CD4-positive, alpha-beta T cell treated with Interleukin-15 for 4 hours (primary cell): ENCODE data around the gene TUBA4A.
"Not testable (repeated sequence)": the region's sequence is repeated elsewhere in the genome, so short reads cannot be mapped to it uniquely, and the experiment has no call there.

ENCODE experiments used
- DNase-seq: peaks from one replicate; pipeline ENCODE4 v3.0.0-alpha.2; 2020; ENCODE audit warnings: low spot score

TUBA4A gene

DNA sequence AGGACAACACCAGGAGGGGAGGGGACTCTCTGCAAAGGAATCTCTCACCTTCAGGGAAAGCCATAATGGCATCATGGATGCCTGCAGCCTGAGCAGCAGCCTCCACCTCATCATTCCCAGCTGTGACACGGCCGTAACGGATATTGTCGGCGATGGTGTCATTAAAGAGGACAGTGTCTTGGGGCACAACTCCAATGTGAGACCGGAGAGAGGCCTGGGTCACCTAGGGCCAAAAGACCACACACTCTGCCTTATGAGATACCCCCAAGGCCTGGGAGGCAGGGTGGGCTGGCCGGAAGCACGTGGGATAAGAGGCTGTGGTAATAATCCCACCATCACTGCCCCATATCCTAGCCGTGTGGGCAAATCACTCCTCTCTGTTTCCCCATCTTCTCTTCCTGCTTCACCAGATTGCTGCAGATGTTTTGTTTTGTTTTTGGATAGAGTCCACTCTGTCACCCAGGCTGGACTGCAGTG is 42.8 kb downstream of the TUBA4A start:
- no peak for DNase-seq

DNA sequence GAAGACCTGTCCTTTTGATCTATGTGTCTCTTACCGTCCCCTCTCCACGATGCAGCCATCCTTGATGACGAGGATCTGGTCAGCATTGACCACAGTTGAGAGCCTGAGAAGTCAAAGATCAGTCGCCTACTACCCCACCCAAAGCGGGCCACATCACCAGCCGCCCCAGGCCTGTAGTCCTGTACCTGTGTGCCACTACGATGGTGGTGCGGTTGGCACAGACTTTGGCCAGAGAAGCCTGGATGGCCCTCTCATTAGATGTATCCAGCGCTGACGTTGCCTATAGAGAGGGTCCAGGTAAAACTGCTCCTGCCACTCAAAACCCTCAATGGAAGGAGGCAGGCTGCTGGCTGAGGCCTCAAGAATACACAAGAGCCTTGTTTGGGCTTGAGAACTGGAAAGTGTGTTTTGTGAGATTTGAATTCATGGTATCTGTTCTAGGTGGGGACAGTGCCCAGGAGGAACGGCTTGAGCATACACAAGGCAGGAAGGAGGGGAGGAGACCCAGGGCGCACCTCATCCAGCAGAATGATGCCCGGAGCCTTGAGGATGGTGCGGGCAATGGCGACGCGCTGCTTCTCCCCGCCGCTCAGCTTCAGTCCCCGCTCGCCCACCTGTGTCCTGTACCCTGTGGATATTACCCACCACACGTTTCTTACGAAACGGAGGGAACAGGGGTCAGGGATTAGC is 43.4 kb downstream of the TUBA4A start:
- DNase-seq: no peak

DNA sequence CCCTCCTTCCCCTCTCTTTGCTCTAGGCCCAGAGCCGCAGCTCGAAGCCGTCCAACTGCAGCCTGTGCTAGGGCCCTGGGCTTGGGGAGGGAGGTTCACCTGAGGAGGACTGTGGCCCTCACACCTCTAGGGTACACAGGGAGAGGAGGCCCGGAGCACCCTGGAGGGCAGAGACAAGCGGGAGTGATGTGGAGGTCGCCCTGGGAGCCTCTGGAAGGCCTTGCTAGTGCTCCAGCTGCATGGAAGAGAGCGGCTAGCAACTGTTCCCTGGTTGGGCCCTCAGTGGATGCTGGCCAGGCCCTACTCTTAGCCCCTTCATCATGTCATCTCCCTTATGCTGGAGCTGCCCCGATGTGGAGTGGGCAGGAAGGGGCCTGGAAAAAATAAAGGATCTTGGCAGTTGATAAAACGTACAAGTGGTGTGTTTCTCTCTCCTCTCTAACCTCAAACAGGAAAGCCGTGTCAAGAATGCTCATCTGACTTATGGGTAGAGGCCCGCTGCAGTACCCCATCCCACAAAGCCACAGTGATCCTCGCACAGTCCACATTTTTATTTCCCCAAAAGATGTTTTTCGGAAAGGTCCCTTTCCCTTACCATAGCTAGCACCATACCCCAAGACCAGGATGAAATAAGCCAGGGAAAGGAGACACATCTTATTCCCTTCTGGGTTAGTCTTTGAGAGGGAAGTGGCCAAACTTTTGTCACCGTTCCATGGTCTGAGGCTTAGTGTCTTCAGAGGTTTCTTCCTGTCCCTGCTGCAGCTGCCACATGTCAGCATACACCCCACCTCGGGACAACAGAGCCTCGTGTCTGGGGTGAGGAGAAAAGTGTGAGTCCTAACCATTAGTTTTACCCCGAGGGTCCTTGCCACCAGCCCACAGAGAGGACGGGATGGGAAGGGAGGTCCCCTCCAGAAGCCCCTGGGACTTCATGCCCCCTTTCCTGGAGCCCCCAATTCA is 44.2 kb downstream of the TUBA4A start:
- DNase-seq: no peak

DNA sequence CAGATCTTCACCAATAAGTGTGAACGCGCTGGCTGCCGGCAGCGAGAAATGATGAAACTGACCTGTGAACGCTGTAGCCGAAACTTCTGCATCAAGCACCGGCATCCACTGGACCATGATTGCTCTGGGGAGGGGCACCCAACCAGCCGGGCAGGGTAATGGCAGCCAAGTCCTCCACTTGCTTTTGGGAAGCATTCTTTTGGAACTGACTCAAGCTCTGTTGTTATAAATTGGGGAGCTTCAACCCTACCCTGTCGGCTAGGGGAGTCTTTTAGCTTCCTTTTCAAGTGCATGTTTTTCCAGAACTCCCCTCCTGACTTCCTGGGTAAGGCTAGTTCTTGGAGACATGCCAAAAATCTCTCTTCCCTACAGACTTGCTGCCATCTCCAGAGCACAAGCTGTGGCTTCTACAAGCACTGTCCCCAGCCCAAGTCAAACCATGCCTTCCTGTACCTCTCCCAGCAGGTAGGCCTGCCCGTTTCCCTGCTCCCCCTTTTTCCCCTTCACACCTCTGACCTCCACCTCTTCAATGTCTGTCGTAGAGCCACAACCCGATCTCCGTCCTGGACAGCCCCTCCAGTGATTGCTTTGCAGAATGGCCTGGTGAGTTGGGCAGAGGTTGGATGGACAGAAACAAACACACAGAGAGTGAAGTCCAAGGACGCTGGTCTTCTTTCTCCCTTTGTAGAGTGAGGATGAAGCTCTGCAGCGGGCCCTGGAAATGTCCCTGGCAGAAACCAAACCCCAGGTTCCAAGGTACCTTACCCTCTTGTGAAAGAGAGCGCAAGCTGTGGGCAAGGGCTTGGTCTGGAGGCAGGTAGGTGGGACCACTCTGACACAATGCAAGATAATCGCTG is 45.6 kb downstream of the TUBA4A start:
- no peak for DNase-seq

DNA sequence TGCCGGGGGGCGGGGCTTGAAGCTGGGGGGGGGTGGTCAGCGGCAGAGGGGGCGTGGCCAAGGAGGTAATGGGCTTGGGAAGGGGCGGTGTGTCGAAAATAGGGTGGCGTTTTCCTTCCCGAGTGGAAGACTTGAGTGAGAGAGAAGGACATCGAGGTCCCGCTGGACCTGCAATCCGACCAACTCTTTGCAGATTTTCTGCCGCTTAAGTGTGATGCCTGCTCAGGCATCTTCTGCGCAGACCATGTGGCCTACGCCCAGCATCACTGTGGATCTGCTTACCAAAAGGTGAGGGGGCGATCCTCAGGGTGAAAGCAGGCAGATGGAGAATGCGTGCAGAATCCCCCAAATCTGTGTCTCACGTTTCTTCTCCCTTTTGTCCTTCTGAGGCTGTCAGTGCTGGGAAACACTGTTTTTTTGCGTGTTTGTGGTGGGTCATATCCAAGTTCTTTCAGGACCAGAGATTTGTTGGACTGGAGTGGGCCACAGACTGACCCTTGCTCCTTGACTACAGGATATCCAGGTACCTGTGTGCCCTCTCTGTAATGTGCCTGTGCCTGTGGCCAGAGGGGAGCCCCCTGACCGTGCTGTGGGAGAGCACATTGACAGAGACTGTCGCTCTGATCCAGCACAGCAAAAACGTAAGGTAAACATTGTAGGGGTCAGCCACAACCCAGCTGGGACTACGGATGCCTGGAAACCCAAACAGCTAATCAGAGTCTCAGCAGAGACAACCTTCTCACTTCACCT is 46.4 kb downstream of the TUBA4A start:
- DNase-seq: no peak

DNA sequence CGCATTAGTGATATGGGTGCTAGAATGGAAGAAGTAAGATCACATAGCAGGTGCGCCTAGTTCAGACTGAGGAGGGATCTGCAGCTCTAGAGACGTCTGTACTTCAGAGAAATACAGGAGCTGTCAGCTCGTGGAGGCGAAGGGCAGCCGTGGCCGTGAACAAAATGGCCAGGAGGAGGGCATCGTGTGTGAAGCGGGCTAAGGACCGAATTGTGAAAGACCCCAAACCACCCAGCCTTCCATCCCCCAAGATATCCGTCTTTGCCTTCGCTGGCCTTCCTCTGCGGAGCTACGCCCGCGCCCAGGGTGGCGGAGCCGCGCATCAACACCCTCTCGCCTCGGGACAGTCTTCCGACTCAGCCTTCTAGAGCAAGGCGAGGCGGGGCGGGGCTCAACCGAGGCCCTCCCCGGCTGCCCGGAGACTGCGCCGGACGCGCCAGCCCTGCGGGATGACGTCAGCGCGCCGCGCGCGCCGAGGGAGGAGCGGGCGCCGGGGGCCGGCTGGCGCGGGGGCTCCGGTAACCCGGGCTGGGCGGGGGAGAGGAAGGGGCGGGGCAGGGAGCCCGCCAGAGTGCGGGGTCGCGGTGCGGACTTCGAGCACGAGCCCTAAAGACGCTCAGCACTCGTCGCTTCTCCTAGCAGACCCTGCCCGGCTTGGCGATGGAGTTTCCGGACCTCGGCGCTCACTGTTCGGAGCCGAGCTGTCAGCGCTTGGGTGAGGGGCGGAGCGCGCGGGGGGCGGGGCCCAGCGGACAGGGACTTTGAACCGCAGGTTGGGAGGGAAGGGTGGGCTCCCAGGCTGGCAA is 47.2 kb downstream of the TUBA4A start, which contains the start of gene ZFAND2B:
Gene ZFAND2B, plus strand, starts transcription at position 455 of the 806 bp plus-strand sequence. Its CDS starts 206 bp downstream, at position 661.
- DNase-seq: peak; percentile 95

DNA sequence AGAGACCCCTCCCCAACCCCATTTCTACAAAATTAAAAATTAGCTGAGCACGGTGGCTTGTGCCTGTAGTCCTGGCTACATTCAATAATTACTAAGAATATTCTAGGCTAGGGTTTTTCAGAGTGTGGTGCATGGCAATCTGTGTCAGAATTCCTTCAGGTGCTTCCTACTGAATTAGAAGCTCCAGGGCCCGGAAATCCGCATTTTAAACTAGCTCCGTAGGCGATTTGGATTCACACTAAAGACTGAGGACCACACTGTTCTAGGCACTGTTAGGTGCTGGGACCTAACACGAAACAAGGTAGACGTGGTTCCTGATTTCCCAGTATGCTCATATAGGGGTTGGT is 47.8 kb downstream of the TUBA4A start:
- no peak for DNase-seq

DNA sequence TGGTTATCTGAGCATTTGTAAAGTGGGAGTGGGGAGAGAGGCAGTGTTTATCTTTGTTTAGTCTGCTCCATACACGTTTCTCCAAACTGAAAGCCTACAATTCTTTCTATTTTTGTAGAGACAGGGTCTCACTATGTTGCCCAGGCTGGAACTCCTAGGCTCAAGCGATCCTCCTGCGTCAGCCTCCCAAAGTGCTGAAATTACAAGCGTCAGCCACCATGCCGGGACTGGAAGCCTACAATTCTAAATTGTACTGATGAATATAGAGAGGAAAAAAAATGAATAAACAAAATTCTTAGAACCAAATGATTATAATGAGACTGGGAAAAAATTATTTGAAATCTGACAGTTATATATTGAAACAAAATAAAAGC is 48.6 kb downstream of the TUBA4A start:
- DNase-seq: no peak

DNA sequence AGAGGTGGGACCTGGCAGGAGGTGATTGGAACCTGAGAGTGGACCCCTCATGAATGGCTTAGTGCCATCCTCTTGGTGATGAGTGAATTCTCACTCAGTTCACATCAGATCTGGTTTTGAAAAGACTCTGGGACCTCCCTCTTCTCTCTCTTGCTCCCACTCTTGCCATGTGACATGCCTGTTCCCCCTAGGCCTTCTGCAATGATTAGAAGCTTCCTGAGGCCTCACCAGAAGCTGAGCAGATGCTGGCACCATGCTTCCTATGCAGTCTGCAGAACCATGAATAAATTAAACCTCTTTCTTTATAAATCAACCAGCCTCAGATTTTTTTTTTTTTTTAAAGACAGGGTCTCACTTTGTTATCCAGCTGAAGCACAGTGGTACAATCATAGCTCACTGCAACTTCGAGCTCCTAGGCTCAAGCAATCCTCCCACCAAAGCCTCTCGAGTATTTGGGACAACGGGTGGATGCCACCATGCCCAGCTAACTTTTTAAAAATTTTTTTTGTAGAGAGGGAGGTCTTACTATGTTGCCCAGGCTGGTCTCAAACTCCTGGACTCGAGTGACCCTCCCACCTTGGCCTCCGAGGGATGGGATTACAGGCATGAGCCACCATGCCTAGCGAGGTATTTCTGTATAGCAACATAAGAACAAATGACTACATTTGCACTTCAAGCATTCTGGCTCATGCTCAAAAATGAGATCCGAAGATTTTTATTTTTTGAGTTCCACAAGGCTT is 49.1 kb downstream of the TUBA4A start:
- DNase-seq: no peak

DNA sequence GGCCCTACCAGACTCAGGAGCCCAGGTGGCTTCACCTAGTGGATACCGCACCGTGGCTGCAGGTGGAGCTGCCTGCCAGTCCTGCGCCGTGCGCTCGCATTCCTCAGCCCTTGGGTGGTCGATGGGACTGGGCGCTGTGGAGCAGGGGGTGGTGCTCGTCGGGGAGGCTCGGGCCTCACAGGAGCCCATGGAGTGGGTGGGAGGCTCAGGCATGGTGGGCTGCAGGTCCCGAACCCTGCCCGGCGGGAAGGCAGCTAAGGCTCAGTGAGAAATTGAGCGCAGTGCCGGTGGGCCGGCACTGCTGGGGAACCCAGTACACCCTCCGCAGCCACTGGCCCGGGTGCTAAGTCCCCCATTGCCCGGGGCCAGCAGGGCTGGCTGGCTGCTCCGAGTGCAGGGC is 52.4 kb downstream of the TUBA4A start:
- not testable (repeated sequence) for DNase-seq

DNA sequence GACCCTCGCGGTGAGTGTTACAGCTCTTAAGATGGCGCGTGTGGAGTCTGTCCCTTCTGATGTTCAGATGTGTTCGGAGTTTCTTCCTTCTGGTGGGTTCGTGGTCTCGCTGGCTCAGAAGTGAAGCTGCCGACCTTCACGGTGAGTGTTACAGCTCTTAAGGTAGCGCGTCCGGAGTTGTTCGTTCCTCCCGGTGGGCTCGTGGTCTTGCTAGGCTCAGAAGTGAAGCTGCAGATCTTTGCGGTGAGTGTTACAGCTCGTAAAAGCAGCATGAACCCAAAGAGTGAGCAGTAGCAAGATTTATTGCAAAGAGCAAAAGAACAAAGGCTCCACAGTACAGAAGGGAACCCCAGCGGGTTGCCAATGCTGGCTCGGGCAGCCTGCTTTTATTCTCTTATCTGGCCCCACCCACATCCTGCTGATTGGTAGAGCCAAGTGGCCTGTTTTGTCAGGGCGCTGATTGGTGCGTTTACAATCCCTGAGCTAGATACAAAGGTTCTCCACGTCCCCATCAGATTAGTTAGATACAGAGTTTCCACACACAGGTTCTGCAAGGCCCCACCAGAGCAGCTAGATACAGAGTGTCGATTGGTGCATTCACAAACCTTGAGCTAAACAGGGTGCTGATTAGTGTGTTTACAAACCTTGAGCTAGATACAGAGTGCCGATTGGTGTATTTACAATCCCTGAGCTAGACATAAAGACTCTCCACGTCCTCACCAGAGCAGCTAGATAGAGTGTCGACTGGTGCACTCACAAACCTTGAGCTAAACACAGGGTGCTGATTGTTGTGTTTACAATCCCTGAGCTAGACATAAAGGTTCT is 53.0 kb downstream of the TUBA4A start:
- peak; percentile 30 for DNase-seq
